Vagina (tissue), 2 donors: Measurements from ENCODE around the gene MMRN1. TPM values are rescaled to one million over a fixed set of nuclear protein-coding genes. Genes with fewer than 3 reads are reported as not detected.

ENCODE experiments used
- DNase-seq, 2 donors: peaks; one replicate each; pipeline ENCODE4 v3.0.0-alpha.2; 2017; ENCODE audit errors: extremely low spot score in 2 of 2
- H3K27ac ChIP-seq: fragments of 200-600 bp; sonication (generic); one replicate; pipeline ENCODE4 v1.5.1; 2019
- H3K27me3 ChIP-seq: fragments of 200-600 bp; sonication (generic); one replicate; pipeline ENCODE4 v1.5.1; 2019
- H3K36me3 ChIP-seq, 2 donors: fragments of 200-600 bp; sonication (generic); one replicate each; pipeline ENCODE4 v1.5.1; 2017 to 2019
- H3K4me1 ChIP-seq: fragments of 200-600 bp; sonication (generic); one replicate; pipeline ENCODE4 v1.5.1; 2019
- H3K4me3 ChIP-seq, 2 donors: fragments of 200-600 bp; sonication (generic); 1 replicate in 1 of 2; 2 replicates in 1 of 2; pipeline ENCODE4 v1.5.1; 2016 to 2019
- H3K9me3 ChIP-seq: fragments of 200-600 bp; sonication (generic); one replicate; pipeline ENCODE4 v1.5.1; 2019
- POLR2A ChIP-seq, 2 donors: fragments of 450-650 bp; IDR thresholded peaks; one replicate each; pipeline ENCODE4 v1.6.1; 2017; ENCODE audit warnings: antibody characterized with exemption in 2 of 2, mild to moderate bottlenecking in 2 of 2, moderate library complexity in 2 of 2
- POLR2AphosphoS5 ChIP-seq, 2 donors: sonication (generic); formaldehyde crosslinking; IDR thresholded peaks; one replicate each; pipeline ENCODE4 v1.9.0; 2017; ENCODE audit warnings: antibody characterized with exemption in 2 of 2, mild to moderate bottlenecking in 2 of 2, low read depth in 1 of 2; ENCODE audit not compliant: insufficient read depth in 1 of 2
- intact Hi-C: fragments of 100-400 bp; cut with DNase I; formaldehyde crosslinking; loops from one replicate; pipeline ENCODE4 v1.15.1; 2023
- total RNA-seq: library from RNA; depleted of rRNA; stranded (reverse); fragments of >200 nt; gene quantifications from one replicate; pipeline ENCODE4 v1.2.3, GENCODE V29; 2016
- TF ChIP-seq, protein P1 (sequence below), 3 experiments: fragments of 450-650 bp in 2 of 3; fragments of 200-600 bp in 1 of 3; sonication (generic) in 1 of 3; IDR thresholded peaks; one replicate each; pipeline ENCODE4 v1.5.1; 2017 to 2019; ENCODE audit warnings: antibody characterized with exemption in 3 of 3, mild to moderate bottlenecking in 2 of 3, moderate library complexity in 2 of 3

MMRN1 gene
- total RNA-seq, 1 donor from 2014 or later: 96.3 TPM

DNA sequence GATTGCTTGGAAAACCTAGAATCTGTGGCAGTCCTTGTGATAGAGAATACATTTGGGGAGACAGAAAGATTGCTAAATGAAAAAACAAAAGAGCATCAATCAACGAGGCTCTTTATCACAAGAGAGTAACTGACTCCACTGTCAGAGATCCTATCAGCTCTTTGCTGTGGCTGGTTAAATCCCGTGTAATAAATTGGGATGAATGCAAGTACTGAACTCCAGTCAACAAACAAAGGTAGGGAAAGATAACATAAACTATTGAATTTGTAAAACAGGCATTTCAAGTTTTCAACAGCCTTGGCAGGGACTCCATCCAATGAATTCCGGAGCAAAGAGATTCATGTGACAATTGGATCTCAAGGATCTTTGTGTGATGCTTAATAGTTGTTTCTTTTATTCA is 21.3 kb downstream of the MMRN1 start:
- no peaks in the 10 kb centered on the region for H3K36me3 ChIP-seq
- no peak overlapping the region for H3K4me3 ChIP-seq
- H3K4me1 ChIP-seq: no peaks in the 10 kb centered on the region
- DNase-seq: no peak
- no peaks in the 10 kb centered on the region for H3K9me3 ChIP-seq
- no peak overlapping the region for H3K27ac ChIP-seq
- TF ChIP-seq POLR2AphosphoS5 (IDR thresholded peaks at IDR 0.05; ENCODE audit: insufficient read depth in 1 of 2, low read depth in 1 of 2) (no peak), POLR2A (IDR thresholded peaks at IDR 0.05) (no peak)
- TF ChIP-seq, protein P1, sequence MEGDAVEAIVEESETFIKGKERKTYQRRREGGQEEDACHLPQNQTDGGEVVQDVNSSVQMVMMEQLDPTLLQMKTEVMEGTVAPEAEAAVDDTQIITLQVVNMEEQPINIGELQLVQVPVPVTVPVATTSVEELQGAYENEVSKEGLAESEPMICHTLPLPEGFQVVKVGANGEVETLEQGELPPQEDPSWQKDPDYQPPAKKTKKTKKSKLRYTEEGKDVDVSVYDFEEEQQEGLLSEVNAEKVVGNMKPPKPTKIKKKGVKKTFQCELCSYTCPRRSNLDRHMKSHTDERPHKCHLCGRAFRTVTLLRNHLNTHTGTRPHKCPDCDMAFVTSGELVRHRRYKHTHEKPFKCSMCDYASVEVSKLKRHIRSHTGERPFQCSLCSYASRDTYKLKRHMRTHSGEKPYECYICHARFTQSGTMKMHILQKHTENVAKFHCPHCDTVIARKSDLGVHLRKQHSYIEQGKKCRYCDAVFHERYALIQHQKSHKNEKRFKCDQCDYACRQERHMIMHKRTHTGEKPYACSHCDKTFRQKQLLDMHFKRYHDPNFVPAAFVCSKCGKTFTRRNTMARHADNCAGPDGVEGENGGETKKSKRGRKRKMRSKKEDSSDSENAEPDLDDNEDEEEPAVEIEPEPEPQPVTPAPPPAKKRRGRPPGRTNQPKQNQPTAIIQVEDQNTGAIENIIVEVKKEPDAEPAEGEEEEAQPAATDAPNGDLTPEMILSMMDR (IDR thresholded peaks at IDR 0.05): no peak
- intact Hi-C loops: no loop called here
- H3K27me3 ChIP-seq: no peaks in the 10 kb centered on the region

DNA sequence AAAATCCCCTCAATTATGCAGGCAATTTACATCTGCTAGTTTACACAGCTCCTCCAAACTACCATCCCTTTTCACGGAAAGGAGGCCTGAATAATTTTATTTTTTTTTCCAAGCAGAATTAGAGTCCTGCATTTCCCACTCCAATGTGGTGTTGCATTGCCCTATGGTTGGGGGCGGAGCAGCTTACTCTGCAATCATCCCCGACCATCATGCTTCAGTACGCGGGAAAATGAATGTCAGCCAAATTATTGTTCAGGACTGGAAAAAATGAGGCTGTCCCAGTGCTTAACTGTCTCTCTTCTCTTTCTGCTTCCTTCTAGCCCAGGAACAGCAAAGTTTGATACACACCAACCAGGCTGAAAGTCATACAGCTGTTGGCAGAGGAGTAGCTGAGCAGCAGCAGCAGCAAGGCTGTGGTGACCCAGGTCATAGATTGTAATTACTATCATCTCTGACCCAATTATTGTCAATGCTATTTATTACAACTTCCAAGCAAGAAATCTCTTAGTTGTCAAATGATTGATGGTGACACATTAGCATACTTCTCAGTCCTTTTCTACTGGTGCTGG is 28.3 kb downstream of the MMRN1 start:
- DNase-seq: no peak
- H3K27ac ChIP-seq: no peak overlapping the region
- no peak overlapping the region for H3K4me3 ChIP-seq
- TF ChIP-seq POLR2A (IDR thresholded peaks at IDR 0.05) (no peak), POLR2AphosphoS5 (IDR thresholded peaks at IDR 0.05; ENCODE audit: insufficient read depth in 1 of 2, low read depth in 1 of 2) (no peak)
- TF ChIP-seq, protein P1 (IDR thresholded peaks at IDR 0.05): no peak
- no peaks in the 10 kb centered on the region for H3K4me1 ChIP-seq
- intact Hi-C loops: no loop called here
- no peaks in the 10 kb centered on the region for H3K9me3 ChIP-seq
- H3K36me3 ChIP-seq: no peaks in the 10 kb centered on the region
- H3K27me3 ChIP-seq: no peaks in the 10 kb centered on the region

DNA sequence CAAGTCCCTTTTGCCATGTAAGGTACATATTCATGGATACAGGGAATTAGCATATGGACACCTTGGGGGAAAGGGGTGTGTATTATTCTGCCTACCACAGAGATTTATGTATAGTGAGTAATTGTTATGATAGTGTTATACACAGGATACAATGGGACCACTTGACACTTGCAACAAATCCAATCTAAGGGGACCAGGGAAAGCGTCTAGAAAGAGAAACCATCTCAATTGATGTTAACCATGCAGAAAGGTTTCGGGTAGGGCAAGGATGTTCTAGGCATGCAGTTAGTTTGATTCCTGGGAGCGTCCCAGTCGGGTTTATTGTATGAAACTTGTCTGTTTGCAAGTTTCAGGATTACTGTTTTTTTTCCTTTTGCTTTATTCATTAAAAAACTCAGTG is 34.2 kb downstream of the MMRN1 start:
- no peak for DNase-seq
- intact Hi-C loops: no loop called here
- TF ChIP-seq, protein P1 (IDR thresholded peaks at IDR 0.05): no peak
- TF ChIP-seq POLR2A (IDR thresholded peaks at IDR 0.05) (no peak), POLR2AphosphoS5 (IDR thresholded peaks at IDR 0.05; ENCODE audit: insufficient read depth in 1 of 2, low read depth in 1 of 2) (no peak)
- H3K36me3 ChIP-seq: no peaks in the 10 kb centered on the region
- H3K9me3 ChIP-seq: peaks cover 3% of the 10 kb centered on the region
- no peak overlapping the region for H3K4me3 ChIP-seq
- H3K27me3 ChIP-seq: no peaks in the 10 kb centered on the region
- no peak overlapping the region for H3K27ac ChIP-seq
- no peaks in the 10 kb centered on the region for H3K4me1 ChIP-seq

DNA sequence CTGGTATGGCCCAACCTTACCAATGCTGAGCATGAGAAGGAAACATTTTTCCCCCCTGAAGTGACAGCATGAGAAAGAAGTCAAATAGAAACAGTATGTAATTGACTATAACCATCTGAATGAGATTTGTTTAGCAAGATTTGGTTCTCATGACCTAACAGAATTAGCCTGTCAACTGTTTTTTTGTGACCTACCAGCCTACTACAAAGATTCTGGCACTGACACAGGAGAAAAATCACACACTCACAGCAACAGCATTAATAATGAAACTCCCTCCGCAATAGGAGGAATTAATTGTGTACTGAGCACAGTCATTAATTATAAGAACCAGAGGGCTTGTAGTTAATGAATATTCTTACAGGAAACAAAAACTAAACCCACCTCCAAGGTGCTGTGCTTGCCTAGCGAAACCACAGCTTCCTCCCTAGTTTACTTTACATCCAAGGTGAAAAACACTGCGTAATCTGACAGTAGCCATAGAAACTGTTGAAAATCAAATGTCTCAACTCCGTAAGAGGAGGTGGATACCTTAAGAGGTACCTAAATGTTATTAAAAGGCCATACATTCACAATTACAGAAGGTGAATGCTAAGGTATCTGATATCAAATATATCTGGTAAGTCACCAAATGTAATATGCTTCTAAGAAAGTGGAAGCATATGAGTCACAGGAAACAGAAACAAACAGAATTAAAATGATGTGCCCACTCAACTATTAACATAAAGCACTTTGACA is 34.9 kb downstream of the MMRN1 start:
- no peak overlapping the region for H3K4me3 ChIP-seq
- H3K4me1 ChIP-seq: no peaks in the 10 kb centered on the region
- no peak for DNase-seq
- H3K9me3 ChIP-seq: peaks cover 3% of the 10 kb centered on the region
- H3K27ac ChIP-seq: no peak overlapping the region
- intact Hi-C loops: no loop called here
- TF ChIP-seq, protein P1 (IDR thresholded peaks at IDR 0.05): no peak
- TF ChIP-seq POLR2A (IDR thresholded peaks at IDR 0.05) (no peak), POLR2AphosphoS5 (IDR thresholded peaks at IDR 0.05; ENCODE audit: insufficient read depth in 1 of 2, low read depth in 1 of 2) (no peak)
- H3K27me3 ChIP-seq: no peaks in the 10 kb centered on the region
- no peaks in the 10 kb centered on the region for H3K36me3 ChIP-seq

DNA sequence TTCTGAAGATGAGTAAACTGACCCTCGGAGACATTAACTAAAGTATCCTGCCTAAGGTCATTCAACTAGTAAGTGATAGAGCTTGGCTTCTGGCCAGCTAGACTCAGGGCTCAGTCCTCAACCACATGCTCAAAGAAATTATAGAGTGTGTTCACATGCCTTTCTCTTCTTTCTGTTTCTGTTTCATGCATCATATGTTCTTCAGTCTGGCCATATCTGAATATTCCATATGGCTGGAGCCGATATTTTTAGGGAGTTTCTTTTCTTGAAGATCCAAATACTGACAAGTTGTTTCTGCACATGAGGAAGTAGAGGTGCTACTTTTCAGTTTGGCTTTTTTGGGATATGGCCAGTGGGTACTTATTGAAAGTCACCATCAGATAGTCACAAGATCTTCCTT is 44.9 kb downstream of the MMRN1 start:
- DNase-seq: no peak
- H3K4me1 ChIP-seq: peaks cover 5% of the 10 kb centered on the region

More for the DNA sequence above, 44.9 kb downstream of the MMRN1 start:
- H3K27ac ChIP-seq: no peak overlapping the region
- no peaks in the 10 kb centered on the region for H3K9me3 ChIP-seq
- H3K4me3 ChIP-seq: no peak overlapping the region
- no peaks in the 10 kb centered on the region for H3K27me3 ChIP-seq
- H3K36me3 ChIP-seq: no peaks in the 10 kb centered on the region
- intact Hi-C loops: no loop called here
- TF ChIP-seq POLR2AphosphoS5 (IDR thresholded peaks at IDR 0.05; ENCODE audit: insufficient read depth in 1 of 2, low read depth in 1 of 2) (no peak), POLR2A (IDR thresholded peaks at IDR 0.05) (no peak)
- TF ChIP-seq, protein P1 (IDR thresholded peaks at IDR 0.05): no peak
